ENCODE data around the gene CMIP. TPM values are rescaled to one million over a fixed set of nuclear protein-coding genes. Genes with fewer than 3 reads are reported as not detected.

The CMIP gene
- total and polyA plus RNA-seq, 10 of the 15 experiments (the other 5 are each of a cell fraction or from before 2014, with no cell fraction given), result 1.2 to 43.2 (median 4.4) TPM

DNA sequence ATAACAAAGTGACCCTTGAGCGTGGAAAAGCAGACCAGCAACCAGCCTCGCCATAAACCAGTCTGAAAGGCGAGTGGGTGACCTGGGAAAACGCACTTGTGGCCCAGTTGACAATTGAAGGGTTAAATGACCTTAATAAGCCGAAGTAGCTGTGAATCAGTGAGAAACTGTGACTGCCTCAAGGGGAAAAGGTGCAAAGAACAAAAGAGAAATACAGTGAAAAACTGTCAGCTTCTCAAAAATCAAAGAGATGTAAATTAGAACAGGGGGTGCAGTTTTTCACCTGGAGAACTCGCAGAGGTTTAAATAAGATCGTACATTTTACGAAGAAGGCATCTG lies 124.1 kb downstream of the CMIP start:
- ChIA-PET POLR2A (no interaction called here), RAD21 (ENCODE audit: unreplicated experiment) (interaction anchor here (0.6 kb wide), 1 partner anchor 138 kb away, joined by 3 read pairs; no protein-coding TSS in a partner anchor), SMC1A (ENCODE audit: uncharacterized antibody, unreplicated experiment) (no interaction called here), CTCF (interaction anchor here (1.0 kb wide), 1 partner anchor 9 kb away, joined by 4 read pairs; no protein-coding TSS in a partner anchor)
- H3K79me2 ChIP-seq (ENCODE audit: control insufficient read depth, insufficient read depth, low read length), result no peaks in the 10 kb centered on the region; the same call in none of the 2 replicates
- H3K9ac ChIP-seq (ENCODE audit: control insufficient read depth, insufficient read depth, low read length), result no peak overlapping the region
- no peaks in the 10 kb centered on the region for H4K20me1 ChIP-seq (ENCODE audit: control insufficient read depth, insufficient read depth)
- 72% methylated on average over 8 of the region's 8 CpGs for WGBS (ENCODE audit: insufficient coverage, insufficient replicate concordance, low lambda C conversion rate, missing lambda C conversion rate)
- no peaks in the 10 kb centered on the region; the same call in 2 of the 3 replicates for H3K9me3 ChIP-seq (replicated peaks; ENCODE audit: control insufficient read depth, insufficient read depth, low read length)
- no peaks in the 10 kb centered on the region for H3K27me3 ChIP-seq (replicated peaks in 1 of 2; ENCODE audit: control insufficient read depth in 2 of 2, insufficient read depth in 2 of 2, low read length in 1 of 2)
- intact Hi-C loops (cut with micrococcal nuclease; ENCODE audit: unreplicated experiment) (no loop called here), in situ Hi-C loops (cut with MboI) (no loop called here)
- FAIRE-seq (no peak), ATAC-seq (no peak), DNase-seq (ENCODE audit: low read depth, low spot score) (no peak)
- no peak overlapping the region for H2AFZ ChIP-seq (ENCODE audit: control insufficient read depth, low read depth, low read length)
- BruUV-seq (replicated peaks), result no TSS peak
- no peaks in the 10 kb centered on the region for H3K4me1 ChIP-seq (ENCODE audit: control insufficient read depth, insufficient read depth, low read length)
- no peak overlapping the region for H3K27ac ChIP-seq (ENCODE audit: control insufficient read depth, insufficient read depth)
- no peak overlapping the region for H3K4me2 ChIP-seq (ENCODE audit: control insufficient read depth, insufficient read depth)
- H3K36me3 ChIP-seq (ENCODE audit: control insufficient read depth in 2 of 2, insufficient read depth in 2 of 2, low read length in 1 of 2), result peaks cover 0 to 2% of the 10 kb centered on the region in 2 experiments; a peak in 3 of 4 replicates
- no peak overlapping the region for H3K4me3 ChIP-seq
- TF ChIP-seq NR2C1 (IDR thresholded peaks at IDR 0.05) (no peak), PML (IDR thresholded peaks at IDR 0.05; ENCODE audit: low read length) (no peak), TAF1 (IDR thresholded peaks at IDR 0.05; ENCODE audit: borderline replicate concordance, low read depth, low read length) (no peak), YY1 (IDR thresholded peaks at IDR 0.05; ENCODE audit: low read depth, low read length) (no peak), MEF2B (IDR thresholded peaks at IDR 0.05; ENCODE audit: partially characterized antibody, poor library complexity, severe bottlenecking) (no peak), SIN3A (IDR thresholded peaks at IDR 0.05; ENCODE audit: low read depth, low read length) (no peak), JUND (IDR thresholded peaks at IDR 0.05; ENCODE audit: low read depth, low read length) (no peak), NFYB (IDR thresholded peaks at IDR 0.05; ENCODE audit: insufficient read depth, low read depth, low read length) (no peak), IKZF1 (conservative IDR thresholded peaks at IDR 0.05) (no peak), BACH1 (IDR thresholded peaks at IDR 0.05; ENCODE audit: borderline replicate concordance) (no peak), RB1 (IDR thresholded peaks at IDR 0.05; ENCODE audit: borderline replicate concordance) (no peak)
- TF ChIP-seq, protein P1, sequence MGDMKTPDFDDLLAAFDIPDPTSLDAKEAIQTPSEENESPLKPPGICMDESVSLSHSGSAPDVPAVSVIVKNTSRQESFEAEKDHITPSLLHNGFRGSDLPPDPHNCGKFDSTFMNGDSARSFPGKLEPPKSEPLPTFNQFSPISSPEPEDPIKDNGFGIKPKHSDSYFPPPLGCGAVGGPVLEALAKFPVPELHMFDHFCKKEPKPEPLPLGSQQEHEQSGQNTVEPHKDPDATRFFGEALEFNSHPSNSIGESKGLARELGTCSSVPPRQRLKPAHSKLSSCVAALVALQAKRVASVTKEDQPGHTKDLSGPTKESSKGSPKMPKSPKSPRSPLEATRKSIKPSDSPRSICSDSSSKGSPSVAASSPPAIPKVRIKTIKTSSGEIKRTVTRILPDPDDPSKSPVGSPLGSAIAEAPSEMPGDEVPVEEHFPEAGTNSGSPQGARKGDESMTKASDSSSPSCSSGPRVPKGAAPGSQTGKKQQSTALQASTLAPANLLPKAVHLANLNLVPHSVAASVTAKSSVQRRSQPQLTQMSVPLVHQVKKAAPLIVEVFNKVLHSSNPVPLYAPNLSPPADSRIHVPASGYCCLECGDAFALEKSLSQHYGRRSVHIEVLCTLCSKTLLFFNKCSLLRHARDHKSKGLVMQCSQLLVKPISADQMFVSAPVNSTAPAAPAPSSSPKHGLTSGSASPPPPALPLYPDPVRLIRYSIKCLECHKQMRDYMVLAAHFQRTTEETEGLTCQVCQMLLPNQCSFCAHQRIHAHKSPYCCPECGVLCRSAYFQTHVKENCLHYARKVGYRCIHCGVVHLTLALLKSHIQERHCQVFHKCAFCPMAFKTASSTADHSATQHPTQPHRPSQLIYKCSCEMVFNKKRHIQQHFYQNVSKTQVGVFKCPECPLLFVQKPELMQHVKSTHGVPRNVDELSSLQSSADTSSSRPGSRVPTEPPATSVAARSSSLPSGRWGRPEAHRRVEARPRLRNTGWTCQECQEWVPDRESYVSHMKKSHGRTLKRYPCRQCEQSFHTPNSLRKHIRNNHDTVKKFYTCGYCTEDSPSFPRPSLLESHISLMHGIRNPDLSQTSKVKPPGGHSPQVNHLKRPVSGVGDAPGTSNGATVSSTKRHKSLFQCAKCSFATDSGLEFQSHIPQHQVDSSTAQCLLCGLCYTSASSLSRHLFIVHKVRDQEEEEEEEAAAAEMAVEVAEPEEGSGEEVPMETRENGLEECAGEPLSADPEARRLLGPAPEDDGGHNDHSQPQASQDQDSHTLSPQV (IDR thresholded peaks at IDR 0.05), result no peak
- TF ChIP-seq, protein P2, sequence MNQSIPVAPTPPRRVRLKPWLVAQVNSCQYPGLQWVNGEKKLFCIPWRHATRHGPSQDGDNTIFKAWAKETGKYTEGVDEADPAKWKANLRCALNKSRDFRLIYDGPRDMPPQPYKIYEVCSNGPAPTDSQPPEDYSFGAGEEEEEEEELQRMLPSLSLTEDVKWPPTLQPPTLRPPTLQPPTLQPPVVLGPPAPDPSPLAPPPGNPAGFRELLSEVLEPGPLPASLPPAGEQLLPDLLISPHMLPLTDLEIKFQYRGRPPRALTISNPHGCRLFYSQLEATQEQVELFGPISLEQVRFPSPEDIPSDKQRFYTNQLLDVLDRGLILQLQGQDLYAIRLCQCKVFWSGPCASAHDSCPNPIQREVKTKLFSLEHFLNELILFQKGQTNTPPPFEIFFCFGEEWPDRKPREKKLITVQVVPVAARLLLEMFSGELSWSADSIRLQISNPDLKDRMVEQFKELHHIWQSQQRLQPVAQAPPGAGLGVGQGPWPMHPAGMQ (IDR thresholded peaks at IDR 0.05; ENCODE audit: borderline replicate concordance), result no peak
- TF ChIP-seq, protein P3, sequence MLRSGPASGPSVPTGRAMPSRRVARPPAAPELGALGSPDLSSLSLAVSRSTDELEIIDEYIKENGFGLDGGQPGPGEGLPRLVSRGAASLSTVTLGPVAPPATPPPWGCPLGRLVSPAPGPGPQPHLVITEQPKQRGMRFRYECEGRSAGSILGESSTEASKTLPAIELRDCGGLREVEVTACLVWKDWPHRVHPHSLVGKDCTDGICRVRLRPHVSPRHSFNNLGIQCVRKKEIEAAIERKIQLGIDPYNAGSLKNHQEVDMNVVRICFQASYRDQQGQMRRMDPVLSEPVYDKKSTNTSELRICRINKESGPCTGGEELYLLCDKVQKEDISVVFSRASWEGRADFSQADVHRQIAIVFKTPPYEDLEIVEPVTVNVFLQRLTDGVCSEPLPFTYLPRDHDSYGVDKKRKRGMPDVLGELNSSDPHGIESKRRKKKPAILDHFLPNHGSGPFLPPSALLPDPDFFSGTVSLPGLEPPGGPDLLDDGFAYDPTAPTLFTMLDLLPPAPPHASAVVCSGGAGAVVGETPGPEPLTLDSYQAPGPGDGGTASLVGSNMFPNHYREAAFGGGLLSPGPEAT (IDR thresholded peaks at IDR 0.05; ENCODE audit: low read depth), result no peak
- TF ChIP-seq, protein P4, sequence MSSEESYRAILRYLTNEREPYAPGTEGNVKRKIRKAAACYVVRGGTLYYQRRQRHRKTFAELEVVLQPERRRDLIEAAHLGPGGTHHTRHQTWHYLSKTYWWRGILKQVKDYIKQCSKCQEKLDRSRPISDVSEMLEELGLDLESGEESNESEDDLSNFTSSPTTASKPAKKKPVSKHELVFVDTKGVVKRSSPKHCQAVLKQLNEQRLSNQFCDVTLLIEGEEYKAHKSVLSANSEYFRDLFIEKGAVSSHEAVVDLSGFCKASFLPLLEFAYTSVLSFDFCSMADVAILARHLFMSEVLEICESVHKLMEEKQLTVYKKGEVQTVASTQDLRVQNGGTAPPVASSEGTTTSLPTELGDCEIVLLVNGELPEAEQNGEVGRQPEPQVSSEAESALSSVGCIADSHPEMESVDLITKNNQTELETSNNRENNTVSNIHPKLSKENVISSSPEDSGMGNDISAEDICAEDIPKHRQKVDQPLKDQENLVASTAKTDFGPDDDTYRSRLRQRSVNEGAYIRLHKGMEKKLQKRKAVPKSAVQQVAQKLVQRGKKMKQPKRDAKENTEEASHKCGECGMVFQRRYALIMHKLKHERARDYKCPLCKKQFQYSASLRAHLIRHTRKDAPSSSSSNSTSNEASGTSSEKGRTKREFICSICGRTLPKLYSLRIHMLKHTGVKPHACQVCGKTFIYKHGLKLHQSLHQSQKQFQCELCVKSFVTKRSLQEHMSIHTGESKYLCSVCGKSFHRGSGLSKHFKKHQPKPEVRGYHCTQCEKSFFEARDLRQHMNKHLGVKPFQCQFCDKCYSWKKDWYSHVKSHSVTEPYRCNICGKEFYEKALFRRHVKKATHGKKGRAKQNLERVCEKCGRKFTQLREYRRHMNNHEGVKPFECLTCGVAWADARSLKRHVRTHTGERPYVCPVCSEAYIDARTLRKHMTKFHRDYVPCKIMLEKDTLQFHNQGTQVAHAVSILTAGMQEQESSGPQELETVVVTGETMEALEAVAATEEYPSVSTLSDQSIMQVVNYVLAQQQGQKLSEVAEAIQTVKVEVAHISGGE (CRISPR knock-in tag; IDR thresholded peaks at IDR 0.05), result no peak

Data from GM12878 (cell line).